Ureter (tissue), 1 donor: ENCODE data around the gene GXYLT2. TPM values are rescaled to one million over a fixed set of nuclear protein-coding genes. Genes with fewer than 3 reads are reported as not detected.
A peak's percentile ranks its signal among the peaks of the same experiment; 100 is the strongest.
"Not testable (repeated sequence)": the region's sequence is repeated elsewhere in the genome, so short reads cannot be mapped to it uniquely, and the experiment has no call there.

Source experiments
- DNase-seq: peaks from one replicate; pipeline ENCODE4 v3.0.0-alpha.2; 2020; ENCODE audit warnings: low spot score
- total RNA-seq: library from RNA; stranded (reverse); gene quantifications from one replicate; pipeline ENCODE4 v1.2.4, GENCODE V29; 2023
- donor health status: DM: yes; HTN: yes; CAD: no.

GXYLT2 gene
- total RNA-seq, 1 donor from 2014 or later = 3.6 TPM

- DNase-seq = no peak
Measured at GRCh38 chr3:72973786-72974185, 85.9 kb downstream of the GXYLT2 start.

DNA sequence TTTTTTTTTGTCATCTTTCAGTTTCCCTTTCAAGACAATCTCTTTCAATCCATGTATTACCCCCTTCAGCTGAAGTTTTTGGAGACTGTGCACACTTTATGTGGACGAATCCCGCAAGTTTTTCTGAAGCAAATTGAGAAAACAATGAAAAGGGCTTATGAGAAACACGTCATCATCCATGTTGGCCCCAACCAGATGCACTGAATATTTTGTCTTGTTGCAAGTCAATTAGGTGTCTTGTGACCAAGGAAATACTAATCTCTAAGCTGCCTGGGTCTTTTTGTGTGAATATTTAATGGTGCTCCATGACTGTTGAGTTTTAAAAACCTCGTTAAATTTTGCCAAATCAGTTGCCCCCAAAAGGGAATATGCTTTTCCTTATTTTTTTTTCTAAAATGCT is 87.1 kb downstream of the GXYLT2 start:
- DNase-seq = no peak

DNA sequence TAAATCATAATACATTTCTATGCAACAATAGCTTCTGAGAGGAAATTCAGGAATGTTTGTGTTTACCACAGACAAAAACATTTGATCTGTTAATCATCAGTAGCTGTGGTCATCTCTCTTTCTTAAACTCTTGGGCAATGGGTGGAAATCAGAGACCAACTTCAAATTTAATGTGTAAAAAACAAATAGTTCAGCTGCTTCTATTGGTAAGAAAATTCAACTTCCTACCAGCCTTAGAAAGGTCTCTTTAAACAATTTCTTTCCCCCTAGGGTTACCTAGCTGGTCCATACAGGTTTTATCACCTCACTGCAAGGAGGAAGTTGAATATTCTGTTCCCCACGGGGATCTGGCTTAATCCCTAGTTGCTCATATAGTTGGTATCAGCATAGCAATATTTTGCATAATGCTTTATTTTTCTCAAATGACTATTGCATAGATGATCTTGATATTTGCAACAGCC is 88.5 kb downstream of the GXYLT2 start:
- DNase-seq = no peak

DNA sequence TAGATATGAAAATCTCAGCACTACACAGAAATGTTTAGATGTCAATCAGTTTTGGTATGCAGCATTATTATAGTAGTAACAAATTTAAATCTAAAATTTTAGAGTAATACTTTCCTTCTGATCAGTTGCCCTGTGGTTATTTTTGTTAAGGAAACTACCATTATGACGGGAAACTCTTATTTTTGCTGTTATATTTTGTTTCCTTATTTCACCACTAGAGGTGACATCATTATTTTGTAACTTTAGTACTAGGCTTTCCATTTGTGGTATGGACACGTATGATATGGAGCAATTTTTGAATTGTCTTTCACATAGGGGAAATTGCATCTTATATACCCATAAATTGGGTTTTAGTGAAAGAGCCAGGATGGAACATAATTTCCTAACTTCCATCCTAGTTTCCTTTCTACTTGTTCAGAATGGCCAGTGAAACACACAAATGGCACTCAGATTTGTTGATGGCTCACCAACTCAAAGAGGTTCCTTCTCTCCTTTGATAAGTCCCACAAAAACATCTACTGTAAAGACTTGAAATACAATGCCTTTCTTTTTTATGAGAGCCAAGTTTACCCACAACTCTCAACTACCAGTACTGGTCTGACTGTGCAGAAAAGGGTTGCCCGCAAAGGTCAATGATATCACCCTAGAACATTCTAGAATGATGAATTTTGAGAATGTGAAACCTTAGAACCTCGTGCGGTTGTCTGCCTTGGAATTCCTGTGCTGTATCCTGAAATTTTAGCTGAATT is 89.4 kb downstream of the GXYLT2 start:
- DNase-seq = no peak

GRCh38 chr3:72982609-72983366 is 94.9 kb downstream of the GXYLT2 start:
- DNase-seq = no peak

GRCh38 chr3:72985576-72985975 is 97.7 kb downstream of the GXYLT2 start:
- no peak for DNase-seq

- DNase-seq = no peak
Measured at GRCh38 chr3:72990701-72991395, 103.0 kb downstream of the GXYLT2 start.

- DNase-seq = no peak
Measured at GRCh38 chr3:72991522-72991921, 103.7 kb downstream of the GXYLT2 start.

- no peak for DNase-seq
Measured at GRCh38 chr3:72993391-72993790, 105.5 kb downstream of the GXYLT2 start.

GRCh38 chr3:72995337-72995736 is 107.5 kb downstream of the GXYLT2 start:
- DNase-seq = no peak

- peak; percentile 49 for DNase-seq
Measured at GRCh38 chr3:72996121-72996472, 108.3 kb downstream of the GXYLT2 start.

GRCh38 chr3:72996473-72997333 is 108.9 kb downstream of the GXYLT2 start, which contains the start of gene PPP4R2:
Gene PPP4R2 (plus strand): TSS chr3:72996811. CDS start chr3:72997038, 227 bp downstream.
- peak; percentile 91 for DNase-seq

DNA sequence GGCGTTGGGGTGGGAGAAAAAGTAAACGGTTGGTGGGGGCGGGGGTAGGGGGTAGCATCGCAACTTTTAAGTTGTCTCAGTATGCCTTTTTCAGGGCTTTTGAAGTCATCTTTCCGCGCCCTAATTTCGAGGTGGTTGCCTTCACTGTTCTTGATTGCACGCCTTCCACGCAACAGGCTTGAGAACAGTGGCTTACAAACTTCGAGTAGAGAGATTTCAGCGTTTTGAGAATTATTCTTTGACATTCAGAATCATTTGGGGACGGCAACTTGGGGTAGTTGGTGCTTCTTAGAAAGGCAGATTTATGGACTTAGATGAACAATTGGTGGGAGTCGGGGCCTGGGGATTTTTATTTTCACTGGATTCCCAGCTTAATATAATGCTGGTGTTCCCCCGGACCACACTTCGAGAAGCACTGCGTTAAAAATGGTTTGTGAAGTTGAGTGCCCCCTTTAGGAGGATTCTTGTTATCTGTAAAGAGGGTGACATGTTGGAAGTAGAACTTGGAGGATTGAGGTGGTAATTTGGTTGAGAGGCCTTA is 109.6 kb downstream of the GXYLT2 start:
- no peak for DNase-seq

DNA sequence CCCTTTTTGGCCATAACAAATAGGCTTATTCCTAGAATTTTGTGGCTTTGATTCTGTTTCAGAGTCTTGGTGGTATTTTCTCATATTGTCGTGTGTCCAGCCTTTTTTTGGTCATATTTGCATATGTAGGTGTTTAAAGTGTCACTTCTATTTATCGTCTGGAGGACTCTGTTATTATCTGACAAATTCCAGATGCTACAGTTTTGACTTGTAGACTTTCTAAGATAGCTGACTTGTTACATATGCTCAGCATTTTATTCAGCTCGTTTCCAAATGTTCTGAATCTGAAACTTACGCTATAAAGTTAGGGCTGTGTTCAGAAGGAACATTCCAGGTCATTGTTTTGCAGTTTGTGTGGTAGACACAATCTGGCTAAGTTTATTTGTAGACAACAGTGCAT is 110.6 kb downstream of the GXYLT2 start:
- DNase-seq = no peak

DNA sequence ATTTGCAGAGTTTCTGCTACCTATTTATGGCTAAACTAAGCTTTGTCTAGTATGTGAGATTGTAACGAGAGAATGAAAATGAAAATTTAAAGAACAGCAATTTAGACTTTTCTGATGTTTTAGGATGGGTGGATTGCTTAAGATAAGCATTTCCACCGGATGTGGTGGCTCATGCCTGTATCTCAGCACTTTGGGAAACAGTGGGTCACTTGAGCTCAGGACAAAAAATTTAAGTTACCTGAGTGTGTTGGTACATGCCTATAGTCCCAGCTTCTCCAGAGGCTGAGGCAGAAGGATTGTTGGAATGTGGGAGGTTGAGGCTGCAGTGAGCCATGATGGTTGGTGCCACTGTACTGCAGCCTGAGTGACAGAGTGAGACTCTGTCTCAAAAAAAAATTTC is 112.1 kb downstream of the GXYLT2 start:
- DNase-seq = no peak

- DNase-seq = not testable (repeated sequence)
Measured at GRCh38 chr3:73003050-73003449, 115.2 kb downstream of the GXYLT2 start.

DNA sequence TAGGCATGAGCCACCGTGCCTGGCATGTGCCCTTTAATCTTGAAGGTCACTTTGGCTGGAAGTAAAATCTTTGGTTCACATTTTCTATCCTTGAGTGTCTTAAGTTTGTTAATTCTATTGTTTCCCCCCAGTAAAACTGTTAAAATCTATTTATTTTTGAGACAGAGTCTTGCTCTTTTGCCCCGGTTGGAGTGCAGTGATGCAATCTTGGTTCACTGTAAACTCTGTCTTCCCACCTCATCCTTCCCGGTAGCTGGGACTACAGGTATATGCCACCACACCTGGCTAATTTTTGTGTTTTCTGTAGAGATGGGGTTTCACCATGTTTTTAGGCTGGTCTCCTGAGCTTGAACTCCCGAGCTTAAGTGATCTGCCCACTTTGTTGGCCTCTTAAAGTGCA is 116.5 kb downstream of the GXYLT2 start:
- DNase-seq = no peak

DNA sequence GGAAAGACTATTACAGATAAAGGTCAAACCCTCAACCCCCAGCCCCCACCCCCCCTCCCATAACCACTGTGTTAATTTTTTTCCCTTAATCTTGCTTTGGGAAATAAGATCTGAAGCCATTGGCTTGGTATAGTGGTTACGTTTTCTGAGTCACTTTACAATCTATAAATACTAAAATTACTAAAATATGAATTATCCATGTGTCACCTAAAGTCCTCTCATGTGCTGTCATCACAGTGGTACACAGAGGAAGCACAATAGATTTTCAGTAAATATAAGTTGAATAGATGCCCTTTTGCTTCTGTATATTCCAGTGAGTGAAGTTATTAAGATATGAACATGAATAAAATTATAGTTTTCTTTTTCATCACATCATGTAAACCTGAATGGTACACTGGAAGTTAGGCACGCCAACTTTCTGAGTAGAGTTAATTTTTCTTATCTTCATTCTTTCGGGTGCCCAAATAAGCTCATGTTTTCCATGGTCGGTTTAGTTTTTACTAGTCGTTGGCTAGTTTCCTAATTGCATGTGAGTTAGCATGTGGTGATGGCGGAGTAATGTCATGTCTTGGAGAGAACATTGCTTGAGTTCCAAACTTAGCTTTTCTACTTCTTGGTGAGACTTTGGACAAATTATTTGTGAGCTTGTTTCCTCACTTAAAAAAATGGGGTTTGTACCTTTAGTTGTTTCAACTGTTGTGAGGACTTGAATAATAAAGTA is 120.3 kb downstream of the GXYLT2 start:
- no peak for DNase-seq

DNA sequence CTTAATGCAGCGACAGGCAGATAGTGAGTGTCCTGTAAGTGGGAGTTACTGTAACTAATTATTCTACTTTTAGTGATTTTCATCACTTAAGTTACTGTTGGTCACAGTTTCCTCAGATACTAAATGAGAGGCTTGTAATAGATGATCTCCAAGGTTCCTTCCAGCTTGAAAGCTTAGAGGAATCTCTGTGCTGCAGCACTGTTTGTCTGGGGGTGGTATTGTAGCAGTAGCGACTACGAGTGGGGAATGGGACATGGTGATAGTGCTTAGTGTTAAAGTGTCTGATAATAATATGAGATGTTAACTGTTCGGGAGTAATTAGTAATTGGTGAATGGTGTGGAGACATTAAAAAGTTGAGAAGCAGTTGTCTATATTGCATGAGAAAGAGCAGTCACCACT is 121.2 kb downstream of the GXYLT2 start:
- DNase-seq = no peak

DNA sequence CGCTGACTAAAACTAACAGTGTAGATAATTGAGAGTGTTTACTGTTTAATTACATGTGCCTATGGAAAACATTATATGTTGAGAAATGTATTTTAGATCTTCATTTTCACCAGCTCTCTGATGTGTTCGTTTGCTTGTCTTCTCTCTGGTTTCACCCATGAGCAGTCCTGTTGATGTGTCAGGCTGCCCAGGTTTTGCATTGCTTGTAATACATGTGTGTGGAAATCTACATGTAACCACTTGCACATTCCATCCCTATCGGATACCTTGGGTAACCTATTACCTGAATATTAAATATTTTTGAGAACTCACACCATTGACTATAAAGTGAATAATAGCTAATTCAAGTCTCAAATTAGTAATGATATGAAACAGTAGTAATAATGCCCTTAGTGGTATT is 121.9 kb downstream of the GXYLT2 start:
- DNase-seq = no peak

DNA sequence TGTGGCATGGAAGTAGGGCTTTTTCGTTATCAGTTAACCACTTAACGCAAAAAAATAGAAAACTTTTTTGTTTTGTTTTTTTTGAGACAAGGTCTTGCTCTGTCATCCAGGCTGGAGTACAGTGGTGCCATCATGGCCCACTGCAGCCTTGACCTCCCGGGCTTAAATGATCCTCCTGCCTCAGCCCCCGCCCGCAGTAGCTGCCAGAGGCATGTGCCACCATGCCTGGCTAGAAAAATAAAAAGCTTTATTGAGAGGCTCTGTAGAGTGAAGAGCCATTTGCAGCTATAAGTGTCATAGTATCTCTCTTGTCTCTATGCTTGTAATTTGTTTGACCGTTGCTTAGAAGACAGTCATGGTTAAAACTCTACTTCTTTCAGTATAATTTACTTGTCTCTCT is 122.3 kb downstream of the GXYLT2 start:
- DNase-seq = no peak
